ENCODE results near the gene TRAM2.
"Not testable (repeated sequence)": the region's sequence is repeated elsewhere in the genome, so short reads cannot be mapped to it uniquely, and the experiment has no call there.

TRAM2 gene

DNA sequence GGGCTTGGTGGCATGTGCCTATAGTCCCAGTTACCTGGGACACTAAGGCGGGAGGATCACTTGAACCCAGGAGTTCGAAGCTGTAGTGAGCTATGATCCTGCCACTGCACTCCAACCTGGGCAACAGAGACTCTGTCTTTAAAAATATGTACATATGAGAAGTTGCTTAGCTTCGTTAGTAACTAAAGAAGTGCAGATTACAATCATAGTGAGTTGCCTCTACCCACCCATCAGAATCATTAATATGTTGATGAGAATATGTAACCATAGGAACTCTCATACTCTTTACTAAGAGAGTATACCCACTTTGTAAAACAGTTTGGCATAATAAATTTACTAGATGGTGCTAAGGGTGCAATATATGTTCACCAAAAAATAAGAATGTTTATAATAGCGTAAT lies 102.7 kb downstream of the TRAM2 start:
- no peaks in the 10 kb centered on the region for H4K20me1 ChIP-seq (ENCODE audit: insufficient read depth, low read length)
- no peaks in the 10 kb centered on the region for H3K36me3 ChIP-seq (replicated peaks; ENCODE audit: low read depth, low read length)
- H3K27me3 ChIP-seq (ENCODE audit: low read depth, low read length), result no peaks in the 10 kb centered on the region
- no peaks in the 10 kb centered on the region for H3K79me2 ChIP-seq (ENCODE audit: low read length)
- no peaks in the 10 kb centered on the region for H3K9me3 ChIP-seq (ENCODE audit: insufficient read depth, low read length)
- TF ChIP-seq, protein P1, sequence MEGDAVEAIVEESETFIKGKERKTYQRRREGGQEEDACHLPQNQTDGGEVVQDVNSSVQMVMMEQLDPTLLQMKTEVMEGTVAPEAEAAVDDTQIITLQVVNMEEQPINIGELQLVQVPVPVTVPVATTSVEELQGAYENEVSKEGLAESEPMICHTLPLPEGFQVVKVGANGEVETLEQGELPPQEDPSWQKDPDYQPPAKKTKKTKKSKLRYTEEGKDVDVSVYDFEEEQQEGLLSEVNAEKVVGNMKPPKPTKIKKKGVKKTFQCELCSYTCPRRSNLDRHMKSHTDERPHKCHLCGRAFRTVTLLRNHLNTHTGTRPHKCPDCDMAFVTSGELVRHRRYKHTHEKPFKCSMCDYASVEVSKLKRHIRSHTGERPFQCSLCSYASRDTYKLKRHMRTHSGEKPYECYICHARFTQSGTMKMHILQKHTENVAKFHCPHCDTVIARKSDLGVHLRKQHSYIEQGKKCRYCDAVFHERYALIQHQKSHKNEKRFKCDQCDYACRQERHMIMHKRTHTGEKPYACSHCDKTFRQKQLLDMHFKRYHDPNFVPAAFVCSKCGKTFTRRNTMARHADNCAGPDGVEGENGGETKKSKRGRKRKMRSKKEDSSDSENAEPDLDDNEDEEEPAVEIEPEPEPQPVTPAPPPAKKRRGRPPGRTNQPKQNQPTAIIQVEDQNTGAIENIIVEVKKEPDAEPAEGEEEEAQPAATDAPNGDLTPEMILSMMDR (IDR thresholded peaks at IDR 0.05; ENCODE audit: low read depth, low read length), result no peak
- no peak for TF ChIP-seq EZH2phosphoT487 (IDR thresholded peaks at IDR 0.05; ENCODE audit: low read depth)
- no peak overlapping the region for H3K4me3 ChIP-seq (ENCODE audit: low read length)
- H3K4me2 ChIP-seq (ENCODE audit: low read length), result no peak overlapping the region
- no peak overlapping the region for H2AFZ ChIP-seq (ENCODE audit: low read depth, low read length)
- H3K9ac ChIP-seq (ENCODE audit: low read length), result no peak overlapping the region
- H3K4me1 ChIP-seq (ENCODE audit: low read length), result no peaks in the 10 kb centered on the region
- no peak overlapping the region for H3K27ac ChIP-seq (ENCODE audit: low read length)

DNA sequence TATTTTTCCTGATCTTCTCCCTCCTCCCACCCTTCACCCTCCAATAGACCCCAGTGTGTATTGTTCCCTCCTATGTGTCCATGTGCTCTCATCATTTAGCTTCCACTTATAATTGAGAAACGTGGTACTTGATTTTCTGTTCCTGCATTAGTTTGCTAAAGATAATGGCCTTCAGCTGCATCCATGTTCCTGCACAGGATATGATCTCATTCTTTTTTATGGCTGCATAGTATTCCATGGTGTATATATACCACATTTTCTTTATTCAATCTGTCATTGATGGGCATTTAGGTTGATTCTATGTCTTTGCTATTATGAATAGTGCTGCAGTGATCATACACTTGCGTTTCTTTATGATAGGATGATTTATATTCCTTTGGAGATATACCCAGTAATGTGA lies 115.7 kb downstream of the TRAM2 start:
- H3K79me2 ChIP-seq (ENCODE audit: low read length); H2AFZ ChIP-seq (ENCODE audit: low read depth, low read length); H3K27me3 ChIP-seq (ENCODE audit: low read depth, low read length); H3K4me2 ChIP-seq (ENCODE audit: low read length); H3K36me3 ChIP-seq (replicated peaks; ENCODE audit: low read depth, low read length); H3K27ac ChIP-seq (ENCODE audit: low read length); H3K9ac ChIP-seq (ENCODE audit: low read length); H3K4me3 ChIP-seq (ENCODE audit: low read length); H3K4me1 ChIP-seq (ENCODE audit: low read length); H3K9me3 ChIP-seq (ENCODE audit: insufficient read depth, low read length); H4K20me1 ChIP-seq (ENCODE audit: insufficient read depth, low read length): not testable (repeated sequence)

DNA sequence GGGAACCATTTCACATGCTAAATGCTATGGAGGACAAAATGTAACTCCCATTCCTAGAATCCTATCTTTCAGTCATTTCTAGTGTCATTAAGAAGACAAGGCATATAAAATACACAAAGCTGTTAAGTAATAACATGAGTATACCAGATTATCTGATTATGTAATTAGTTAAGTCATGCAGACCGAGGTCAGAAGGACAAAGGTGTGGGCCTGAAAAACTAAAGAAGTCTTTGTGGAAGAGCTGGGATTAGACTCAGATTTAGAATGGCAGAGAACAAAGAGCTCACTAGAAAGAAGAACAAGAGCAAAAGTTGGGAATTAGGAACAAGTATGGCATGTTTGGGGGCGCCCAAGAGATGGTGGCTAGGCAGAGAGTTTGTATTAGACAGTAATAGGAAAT lies 119.8 kb downstream of the TRAM2 start:
- TF ChIP-seq EZH2phosphoT487 (IDR thresholded peaks at IDR 0.05; ENCODE audit: low read depth), result no peak
- TF ChIP-seq, protein P1 (IDR thresholded peaks at IDR 0.05; ENCODE audit: low read depth, low read length), result no peak
- Histone ChIP-seq H3K4me1 (ENCODE audit: low read length) (no peaks in the 10 kb centered on the region), H4K20me1 (ENCODE audit: insufficient read depth, low read length) (no peaks in the 10 kb centered on the region), H3K27me3 (ENCODE audit: low read depth, low read length) (no peaks in the 10 kb centered on the region), H3K4me2 (ENCODE audit: low read length) (no peak overlapping the region), H3K79me2 (ENCODE audit: low read length) (no peaks in the 10 kb centered on the region), H3K27ac (ENCODE audit: low read length) (no peak overlapping the region), H3K36me3 (replicated peaks; ENCODE audit: low read depth, low read length) (peaks cover 2% of the 10 kb centered on the region), H3K9me3 (ENCODE audit: insufficient read depth, low read length) (no peaks in the 10 kb centered on the region), H3K9ac (ENCODE audit: low read length) (no peak overlapping the region), H3K4me3 (ENCODE audit: low read length) (no peak overlapping the region), H2AFZ (ENCODE audit: low read depth, low read length) (no peak overlapping the region)

DNA sequence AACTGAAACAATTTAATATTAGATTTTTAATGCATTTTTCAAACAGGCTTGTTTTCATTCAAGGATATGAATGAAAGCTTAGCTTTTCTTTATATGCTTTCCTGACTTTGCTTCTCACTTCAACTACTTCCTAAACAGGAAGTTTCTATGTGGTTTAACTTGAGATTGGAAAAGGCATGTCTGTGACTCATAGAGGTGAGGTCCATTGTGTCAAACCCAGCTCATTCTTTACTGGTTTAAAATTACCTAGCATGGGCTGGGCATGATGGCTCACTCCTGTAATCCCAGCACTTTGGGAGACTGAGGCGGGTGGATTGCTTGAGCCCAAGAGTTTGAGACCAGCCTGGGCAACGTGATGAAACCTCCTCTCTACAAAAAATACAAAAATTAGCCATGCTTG lies 122.3 kb downstream of the TRAM2 start:
- no peak overlapping the region for H2AFZ ChIP-seq (ENCODE audit: low read depth, low read length)
- no peak overlapping the region for H3K4me2 ChIP-seq (ENCODE audit: low read length)

More for the DNA sequence above, 122.3 kb downstream of the TRAM2 start:
- Histone ChIP-seq H4K20me1 (ENCODE audit: insufficient read depth, low read length) (no peaks in the 10 kb centered on the region), H3K27ac (ENCODE audit: low read length) (no peak overlapping the region), H3K4me3 (ENCODE audit: low read length) (no peak overlapping the region), H3K79me2 (ENCODE audit: low read length) (no peaks in the 10 kb centered on the region), H3K9ac (ENCODE audit: low read length) (no peak overlapping the region), H3K4me1 (ENCODE audit: low read length) (no peaks in the 10 kb centered on the region), H3K9me3 (ENCODE audit: insufficient read depth, low read length) (no peaks in the 10 kb centered on the region), H3K36me3 (replicated peaks; ENCODE audit: low read depth, low read length) (peaks cover 2% of the 10 kb centered on the region), H3K27me3 (ENCODE audit: low read depth, low read length) (no peaks in the 10 kb centered on the region)
- TF ChIP-seq, protein P1 (IDR thresholded peaks at IDR 0.05; ENCODE audit: low read depth, low read length), result no peak
- TF ChIP-seq EZH2phosphoT487 (IDR thresholded peaks at IDR 0.05; ENCODE audit: low read depth), result no peak

All from OCI-LY3 (cell line).